Lung (tissue), 12 donors: ENCODE results near the gene ADSL. TPM values are rescaled to one million over a fixed set of nuclear protein-coding genes. Genes with fewer than 3 reads are reported as not detected.

Experiments used
- ATAC-seq: fragments of 200-7000 bp; cut with Tn5 transposase; one replicate; pipeline ENCODE4 v1.9.1; 2020; ENCODE audit warnings: moderate number of reproducible peaks; ENCODE audit not compliant: insufficient read depth, low FRiP score
- DNase-seq, 3 donors: peaks; one replicate each; pipeline ENCODE4 v3.0.0-alpha.2; 2013 to 2017
- H3K27ac ChIP-seq, 2 donors: one replicate each; pipeline ENCODE4 v1.5.1; 2013; ENCODE audit warnings: mild to moderate bottlenecking in 2 of 2, moderate library complexity in 2 of 2, control low read depth in 1 of 2, inconsistent platforms in 1 of 2, low read depth in 1 of 2, low read length in 1 of 2
- H3K27me3 ChIP-seq, 3 donors: one replicate each; pipeline ENCODE4 v1.5.1; 2013; ENCODE audit warnings: low read length in 2 of 3; ENCODE audit not compliant: control insufficient read depth in 3 of 3, insufficient read depth in 3 of 3
- H3K36me3 ChIP-seq, 4 donors: one replicate each; pipeline ENCODE4 v1.5.1; 2013; ENCODE audit warnings: low read length in 4 of 4, mild to moderate bottlenecking in 1 of 4, moderate library complexity in 1 of 4; ENCODE audit not compliant: control insufficient read depth in 4 of 4, insufficient read depth in 4 of 4
- H3K4me1 ChIP-seq, 5 donors: one replicate each; pipeline ENCODE4 v1.5.1; 2013; ENCODE audit warnings: low read length in 5 of 5, mild to moderate bottlenecking in 2 of 5, moderate library complexity in 1 of 5; ENCODE audit not compliant: control insufficient read depth in 5 of 5, insufficient read depth in 5 of 5
- H3K4me3 ChIP-seq: one replicate; pipeline ENCODE4 v1.5.1; 2013; ENCODE audit warnings: mild to moderate bottlenecking, control low read depth, moderate library complexity
- H3K9ac ChIP-seq, 2 donors: one replicate each; pipeline ENCODE4 v1.5.1; 2013; ENCODE audit warnings: low read length in 2 of 2, control low read depth in 1 of 2; ENCODE audit not compliant: insufficient read depth in 1 of 2
- H3K9me3 ChIP-seq, 4 donors: one replicate each; pipeline ENCODE4 v1.5.1; 2013; ENCODE audit warnings: low read length in 3 of 4, mild to moderate bottlenecking in 1 of 4, moderate library complexity in 1 of 4; ENCODE audit not compliant: control insufficient read depth in 4 of 4, insufficient read depth in 3 of 4
- CTCF ChIP-seq: IDR thresholded peaks from 2 replicates; pipeline ENCODE4 v1.5.1; 2012; ENCODE audit warnings: mild to moderate bottlenecking; ENCODE audit errors: control extremely low read depth, extremely low read depth
- WGBS, 2 donors: extraction: QIAGEN DNeasy Blood & Tissue Kit; methylation state at CpG; one replicate each; pipeline ENCODE4 v1.1.7; 2013; 5-methylcytosine and 5-hydroxymethylcytosine counted together
- polyA plus RNA-seq, 2 donors: library from polyadenylated mRNA; stranded (reverse); fragments of 200-250 nt; gene quantifications; one replicate each; pipeline ENCODE4 v1.2.1, GENCODE V29; 2013
- total RNA-seq, 2 donors: library from RNA; depleted of rRNA in 1 of 2; stranded (reverse); fragments of >200 nt in 1 of 2; gene quantifications; one replicate each; pipeline ENCODE4 v1.2.1, GENCODE V29; 2014 to 2021
- donor health status: control.
- donor health status: control.
- donor health status: Bipolar disorder and iron deficiency.
- donor health status: healthy.
- donor health status: DM: yes; HTN: yes; CAD: no.

Gene ADSL
- total and polyA plus RNA-seq, 4 donors: 35.2 to 62.9 (median 43.0) TPM

DNA sequence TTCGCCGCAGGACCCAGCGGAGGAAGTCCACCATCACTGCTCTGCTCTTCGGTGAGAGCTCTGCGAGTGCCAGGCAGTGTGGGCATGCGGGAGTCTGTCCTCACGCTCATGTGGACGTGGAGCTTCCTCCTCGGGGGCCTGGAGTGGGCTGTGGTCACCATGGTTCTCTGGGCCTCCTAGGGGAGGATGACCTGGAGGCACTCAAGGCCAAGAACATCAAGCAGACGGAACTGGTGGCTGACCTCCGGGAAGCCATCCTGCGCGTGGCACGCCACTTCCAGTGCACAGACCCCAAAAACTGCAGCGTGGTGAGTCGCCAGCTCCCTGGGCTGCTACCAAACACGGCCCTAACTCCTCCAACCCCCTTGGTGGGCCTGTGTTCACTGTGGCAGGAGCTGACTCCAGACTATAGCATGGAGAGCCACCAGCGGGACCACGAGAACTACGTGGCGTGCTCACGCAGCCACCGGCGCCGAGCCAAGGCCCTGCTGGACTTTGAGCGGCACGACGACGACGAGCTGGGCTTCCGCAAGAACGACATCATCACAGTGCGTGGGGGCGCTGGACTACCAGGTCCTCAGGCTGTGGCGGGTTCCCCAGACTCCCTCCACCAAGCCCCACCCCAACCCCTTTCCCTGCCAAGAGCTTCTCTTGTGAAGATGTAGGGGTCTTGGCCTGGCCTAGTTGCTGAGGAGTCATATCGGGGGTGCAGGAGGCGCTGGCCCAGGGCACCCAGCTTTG lies 60.9 kb downstream of the ADSL start:
- no peak for TF ChIP-seq CTCF
- no peaks in the 10 kb centered on the region for H3K27me3 ChIP-seq
- H3K4me1 ChIP-seq: no peaks in the 10 kb centered on the region
- no peak overlapping the region for H3K4me3 ChIP-seq
- ATAC-seq: no peak
- H3K9me3 ChIP-seq: no peaks in the 10 kb centered on the region
- no peak overlapping the region for H3K9ac ChIP-seq
- 92 to 96% methylated on average over 37 of the region's 37 CpGs for WGBS, 2 donors
- no peak for DNase-seq
- H3K36me3 ChIP-seq: peaks cover 11 to 77% (median 34%) of the 10 kb centered on the region in 4 donors
- H3K27ac ChIP-seq: no peak overlapping the region

DNA sequence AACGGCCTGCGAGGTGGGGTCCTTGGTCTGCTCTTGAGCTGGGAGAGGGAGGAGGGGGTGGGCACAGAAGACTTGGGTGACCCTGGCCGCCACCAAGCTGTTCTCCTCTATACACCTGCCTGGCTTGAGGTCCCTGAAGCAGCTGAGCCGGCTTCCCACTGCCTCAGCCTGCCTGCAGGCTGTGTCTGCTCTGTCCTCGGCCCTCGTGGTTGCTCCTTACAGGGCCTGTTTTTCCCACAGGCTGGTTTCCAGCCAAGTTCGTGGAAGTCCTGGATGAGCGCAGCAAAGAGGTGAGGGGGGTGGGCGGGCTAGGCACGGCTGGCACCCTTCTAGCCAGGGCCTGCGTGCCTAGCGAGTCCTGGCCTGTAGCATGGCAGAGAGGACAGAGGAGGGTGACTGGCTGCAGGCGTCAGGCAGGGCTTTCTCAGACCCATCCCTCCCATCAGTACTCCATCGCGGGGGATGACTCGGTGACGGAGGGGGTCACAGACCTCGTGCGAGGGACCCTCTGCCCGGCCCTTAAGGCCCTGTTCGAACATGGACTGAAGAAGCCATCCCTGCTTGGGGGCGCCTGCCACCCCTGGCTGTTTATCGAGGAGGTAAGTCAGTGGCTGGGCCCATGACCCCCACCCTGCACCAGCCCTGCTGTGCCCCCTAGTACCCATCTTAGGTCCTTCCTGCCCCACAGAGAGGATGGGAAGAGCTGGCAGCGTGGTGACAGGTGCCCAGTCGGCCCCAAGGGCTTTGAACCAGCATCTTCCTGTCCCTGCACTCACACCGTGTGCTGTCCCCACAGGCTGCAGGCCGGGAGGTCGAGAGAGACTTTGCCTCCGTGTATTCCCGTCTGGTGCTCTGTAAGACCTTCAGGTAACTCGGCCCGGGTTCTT lies 61.8 kb downstream of the ADSL start:
- no peak overlapping the region for H3K27ac ChIP-seq
- no peak for ATAC-seq

GRCh38 chr22:40408718-40409612 lies 62.7 kb downstream of the ADSL start:
- Histone ChIP-seq H3K9ac (no peak overlapping the region), H3K27me3 (no peaks in the 10 kb centered on the region), H3K36me3 (peaks cover 6 to 77% (median 30%) of the 10 kb centered on the region in 4 donors), H3K4me1 (no peaks in the 10 kb centered on the region), H3K27ac (no peak overlapping the region), H3K9me3 (no peaks in the 10 kb centered on the region), H3K4me3 (no peak overlapping the region)
- DNase-seq (no peak), ATAC-seq (no peak)
- TF ChIP-seq CTCF: no peak
- 92 to 94% methylated on average over 21 of the region's 21 CpGs for WGBS, 2 donors

More for the DNA sequence above, 61.8 kb downstream of the ADSL start:
- 92 to 95% methylated on average over 29 to 32 of the region's 32 CpGs for WGBS, 2 donors
- Histone ChIP-seq H3K9me3 (no peaks in the 10 kb centered on the region), H3K4me3 (no peak overlapping the region), H3K9ac (no peak overlapping the region), H3K27me3 (no peaks in the 10 kb centered on the region), H3K36me3 (peaks cover 6 to 77% (median 33%) of the 10 kb centered on the region in 4 donors), H3K4me1 (no peaks in the 10 kb centered on the region)
- no peak for DNase-seq
- no peak for TF ChIP-seq CTCF
